Measurements from ENCODE around the gene PAGR1.
"Not testable (repeated sequence)": the region's sequence is repeated elsewhere in the genome, so short reads cannot be mapped to it uniquely, and the experiment has no call there.

PAGR1 gene

GRCh38 chr16:29868396-29869009 is 52.6 kb downstream of the PAGR1 start:
- no peak for DNase-seq (ENCODE audit: low spot score)

- DNase-seq (ENCODE audit: low spot score) = not testable (repeated sequence)
Observed at GRCh38 chr16:29869067-29869466, 53.1 kb downstream of the PAGR1 start.

All from putamen (tissue), 1 donor.